ENCODE data around the gene FGF3. TPM values are rescaled to one million over a fixed set of nuclear protein-coding genes. Genes with fewer than 3 reads are reported as not detected.
"Not testable (repeated sequence)": the region's sequence is repeated elsewhere in the genome, so short reads cannot be mapped to it uniquely, and the experiment has no call there.

The FGF3 gene
- total RNA-seq, 1 donor from 2014 or later: not detected

DNA sequence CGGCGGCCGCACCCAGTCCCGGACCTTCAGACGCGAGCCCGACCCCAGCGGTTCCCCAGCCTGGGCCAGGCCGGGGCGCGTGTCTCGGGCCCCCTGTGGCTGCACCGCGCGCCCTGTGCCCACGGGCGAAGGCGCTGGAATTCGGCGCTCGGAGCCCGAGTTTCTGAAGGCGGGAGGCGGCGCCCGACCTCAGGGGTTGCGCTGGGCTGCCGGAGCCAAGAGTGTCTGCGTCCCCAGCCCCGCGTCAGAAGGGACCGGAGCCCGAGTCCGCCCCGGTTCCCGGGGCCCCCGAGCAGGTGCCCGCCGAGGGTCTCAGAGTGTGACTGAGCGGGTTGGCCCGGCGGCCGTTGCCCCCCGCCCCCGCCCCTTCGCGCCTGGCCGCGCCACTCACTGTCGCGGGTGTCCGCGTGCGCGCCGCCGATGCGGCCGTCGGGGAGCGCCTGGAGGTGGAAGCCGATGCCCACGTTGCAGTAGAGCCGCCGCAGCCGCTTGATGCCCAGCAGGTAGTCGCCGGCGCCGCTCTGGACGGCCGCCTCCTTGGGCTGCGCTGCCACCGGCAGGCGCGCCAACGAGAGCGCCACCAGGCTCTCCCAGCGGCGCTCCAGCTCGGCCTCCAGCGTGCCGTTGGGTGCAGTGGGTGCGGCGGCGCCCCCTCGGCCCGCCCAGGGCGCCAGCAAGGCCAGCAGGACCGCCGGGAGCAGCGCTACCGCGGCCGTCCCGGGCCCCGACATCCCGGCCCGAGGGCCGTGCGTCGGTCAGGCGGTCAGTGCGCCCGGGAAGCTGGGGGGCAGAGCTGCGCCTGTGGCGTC is 44.7 kb downstream of the FGF3 start:
- no peak for DNase-seq (ENCODE audit: low spot score)
- ATAC-seq: peak; percentile 32

GRCh38 chr11:69773626-69774353 is 45.4 kb downstream of the FGF3 start:
- DNase-seq (ENCODE audit: low spot score) (no peak), ATAC-seq (no peak)

- ATAC-seq: no peak
- no peak for DNase-seq (ENCODE audit: low spot score)
These were observed 47.8 kb downstream of the FGF3 start for GRCh38 chr11:69771466-69771865.

DNA sequence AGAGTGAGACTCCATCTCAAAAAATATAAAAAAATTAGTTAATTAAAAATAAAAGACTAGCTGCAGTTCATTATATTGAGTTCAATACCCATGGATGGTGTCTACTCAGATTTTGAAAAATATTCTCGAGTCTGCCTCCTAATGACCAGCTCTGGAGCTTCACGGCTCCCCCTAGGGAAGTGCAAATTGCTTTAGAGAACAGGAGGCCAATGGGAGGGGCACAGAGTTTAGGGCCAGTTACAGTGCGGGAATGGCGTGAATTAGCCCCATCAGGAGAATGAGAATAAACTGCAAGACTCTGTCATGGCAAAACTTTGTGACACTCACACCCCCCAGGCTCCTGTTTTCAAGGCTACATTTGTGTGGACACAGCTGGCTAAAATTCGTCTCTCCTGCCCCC is 48.7 kb downstream of the FGF3 start:
- DNase-seq (ENCODE audit: low spot score) (no peak), ATAC-seq (no peak)

DNA sequence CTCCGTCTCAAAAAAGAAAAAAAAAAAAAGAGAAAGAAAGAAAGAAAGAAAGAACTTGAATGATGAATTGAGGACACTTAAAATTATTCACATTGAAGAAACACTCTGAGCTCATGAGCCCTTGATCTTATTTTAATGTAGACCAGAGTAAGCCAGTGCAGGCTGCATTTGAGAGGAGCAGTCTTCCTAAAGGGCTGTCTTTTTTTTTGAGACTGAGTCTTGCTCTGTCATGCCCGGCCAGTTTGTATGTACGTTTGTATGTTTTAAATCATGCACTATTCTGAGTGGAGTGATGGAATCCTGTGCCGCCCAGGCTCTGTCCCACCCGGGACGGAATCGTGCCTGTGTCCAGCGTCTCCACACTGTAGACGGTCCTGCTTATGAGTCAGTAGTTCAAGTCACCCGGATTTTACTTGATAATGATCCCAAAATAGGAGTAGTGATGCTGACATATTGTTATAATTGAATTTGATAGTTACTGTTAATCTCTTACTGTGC is 53.7 kb downstream of the FGF3 start:
- ATAC-seq (no peak), DNase-seq (ENCODE audit: low spot score) (no peak)

DNA sequence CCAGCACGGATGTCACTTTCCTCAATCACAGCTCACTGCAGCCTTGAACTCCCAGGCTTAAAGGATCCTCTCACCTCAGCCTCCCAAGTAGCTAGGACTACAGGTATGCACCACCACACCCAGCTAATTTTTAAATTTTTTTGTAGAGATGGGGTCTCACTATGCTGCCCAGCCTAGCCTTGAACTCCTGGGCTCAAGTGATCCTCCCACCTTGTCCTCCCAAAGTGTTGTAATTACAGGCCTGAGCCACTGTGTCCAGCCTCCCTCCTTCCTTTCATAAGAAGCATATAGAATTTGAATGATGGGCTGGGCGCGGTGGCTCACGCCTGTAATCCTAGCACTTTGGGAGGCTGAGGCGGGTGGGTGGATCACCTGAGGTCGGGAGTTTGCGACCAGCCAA is 54.3 kb downstream of the FGF3 start:
- not testable (repeated sequence) for DNase-seq (ENCODE audit: low spot score); ATAC-seq

DNA sequence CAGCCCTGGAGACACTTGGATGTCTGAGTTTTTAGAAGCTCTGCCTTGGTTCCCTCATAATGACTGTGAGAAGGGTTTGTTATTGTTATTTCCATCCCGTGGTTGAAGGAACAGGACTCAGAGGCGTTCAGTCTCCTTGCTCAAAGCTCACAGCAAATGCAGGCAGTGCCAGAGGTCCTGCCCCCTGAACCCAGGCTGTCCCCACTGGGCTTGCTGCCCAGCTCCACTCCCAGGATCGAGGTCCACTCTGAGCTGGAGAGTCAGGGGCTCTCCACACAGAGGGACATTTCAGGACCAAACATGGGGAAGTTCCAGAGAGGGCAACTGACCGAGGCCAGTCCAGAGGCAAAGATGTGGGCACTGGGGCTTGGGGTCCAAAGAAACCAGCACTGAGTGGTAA is 58.9 kb downstream of the FGF3 start:
- peak; percentile 99 for ATAC-seq

More for the DNA sequence above, 58.9 kb downstream of the FGF3 start:
- DNase-seq (ENCODE audit: low spot score): peak; percentile 77

Other genes with a start within 250 kb of the FGF3 start
- gene CCND1, start 178.3 kb downstream of the FGF3 start, total RNA-seq: 82.6 TPM
- 7.6 TPM for gene LTO1, start 144.1 kb downstream of the FGF3 start, total RNA-seq
- 0.15 TPM for gene FGF19, start 115.4 kb downstream of the FGF3 start, total RNA-seq
- gene FGF4, start 44.1 kb downstream of the FGF3 start, total RNA-seq: not detected